H9 (cell line): ENCODE measurements around the gene IGF1. TPM values are rescaled to one million over a fixed set of nuclear protein-coding genes. Genes with fewer than 3 reads are reported as not detected.

ENCODE experiments used
- DNase-seq: peaks from one replicate; pipeline ENCODE4 v3.0.0-alpha.2; 2017
- H2AFZ ChIP-seq: one replicate; pipeline ENCODE4 v1.6.1; 2013; ENCODE audit warnings: mild to moderate bottlenecking, low read length, control low read depth, moderate library complexity
- H2AK5ac ChIP-seq: 2 replicates; pipeline ENCODE4 v1.6.1; 2013; ENCODE audit warnings: low read length, control low read depth, mixed read lengths; ENCODE audit not compliant: insufficient read length
- H2BK120ac ChIP-seq: one replicate; pipeline ENCODE4 v1.6.1; 2013; ENCODE audit warnings: low read depth, mild to moderate bottlenecking, low read length, control low read depth, inconsistent platforms; ENCODE audit not compliant: poor library complexity, severe bottlenecking
- H2BK12ac ChIP-seq: 2 replicates; pipeline ENCODE4 v1.6.1; 2013; ENCODE audit warnings: low read length, control low read depth, mixed read lengths, low read depth; ENCODE audit not compliant: insufficient read length
- H2BK15ac ChIP-seq: 2 replicates; pipeline ENCODE4 v1.6.1; 2013; ENCODE audit warnings: low read depth, low read length, control low read depth
- H2BK20ac ChIP-seq: one replicate; pipeline ENCODE4 v1.6.1; 2013; ENCODE audit warnings: low read depth, mild to moderate bottlenecking, low read length, control low read depth, inconsistent platforms; ENCODE audit not compliant: poor library complexity, severe bottlenecking
- H2BK5ac ChIP-seq: 2 replicates; pipeline ENCODE4 v1.6.1; 2013; ENCODE audit warnings: low read length, control low read depth, mixed read lengths; ENCODE audit not compliant: insufficient read length
- H3K14ac ChIP-seq: 2 replicates; pipeline ENCODE4 v1.6.1; 2013; ENCODE audit warnings: low read length, control low read depth; ENCODE audit not compliant: insufficient read depth
- H3K18ac ChIP-seq: 2 replicates; pipeline ENCODE4 v1.6.1; 2013; ENCODE audit warnings: low read depth, mild to moderate bottlenecking, mixed read lengths, low read length, control low read depth; ENCODE audit not compliant: insufficient read length
- H3K23ac ChIP-seq: 2 replicates; pipeline ENCODE4 v1.6.1; 2013; ENCODE audit warnings: low read length, control low read depth, mixed read lengths, low read depth; ENCODE audit not compliant: insufficient read length
- H3K23me2 ChIP-seq: 2 replicates; pipeline ENCODE4 v1.6.1; 2013; ENCODE audit warnings: low read depth, mild to moderate bottlenecking, mixed read lengths, low read length, control low read depth; ENCODE audit not compliant: insufficient read length, poor library complexity, severe bottlenecking
- H3K27ac ChIP-seq: 2 replicates; pipeline ENCODE4 v1.5.1; 2013; ENCODE audit warnings: low read length, control low read depth, mixed read lengths, low read depth; ENCODE audit not compliant: insufficient read length
- H3K27me3 ChIP-seq: 2 replicates; pipeline ENCODE4 v1.6.1; 2013; ENCODE audit warnings: low read length, control low read depth, inconsistent platforms; ENCODE audit not compliant: insufficient read depth
- H3K4ac ChIP-seq: 2 replicates; pipeline ENCODE4 v1.6.1; 2013; ENCODE audit warnings: low read depth, mild to moderate bottlenecking, control low read depth, inconsistent platforms, low read length, moderate library complexity
- H3K4me1 ChIP-seq: 2 replicates; pipeline ENCODE4 v1.6.1; 2013; ENCODE audit warnings: low read length, control low read depth, inconsistent platforms; ENCODE audit not compliant: insufficient read depth
- H3K4me2 ChIP-seq: 2 replicates; pipeline ENCODE4 v1.6.1; 2013; ENCODE audit warnings: low read length, control low read depth, mixed read lengths; ENCODE audit not compliant: insufficient read length, insufficient read depth
- H3K56ac ChIP-seq: 2 replicates; pipeline ENCODE4 v1.6.1; 2013; ENCODE audit warnings: low read depth, mild to moderate bottlenecking, mixed read lengths, low read length, control low read depth; ENCODE audit not compliant: insufficient read length
- H3K79me1 ChIP-seq: 2 replicates; pipeline ENCODE4 v1.6.1; 2013; ENCODE audit warnings: low read depth, mild to moderate bottlenecking, moderate library complexity, low read length, control low read depth, inconsistent platforms; ENCODE audit not compliant: insufficient read depth, poor library complexity, severe bottlenecking
- H3K79me2 ChIP-seq: 2 replicates; pipeline ENCODE4 v1.6.1; 2013; ENCODE audit warnings: low read length, control low read depth, inconsistent platforms; ENCODE audit not compliant: insufficient read depth
- H3K9ac ChIP-seq: 2 replicates; pipeline ENCODE4 v1.6.1; 2013; ENCODE audit warnings: low read length, control low read depth, mixed read lengths; ENCODE audit not compliant: insufficient read length; ENCODE audit errors: extremely low read depth
- H3K9me3 ChIP-seq: one replicate; pipeline ENCODE4 v1.6.1; 2013; ENCODE audit warnings: low read depth, low read length, inconsistent platforms; ENCODE audit not compliant: control insufficient read depth
- H3T11ph ChIP-seq: one replicate; pipeline ENCODE4 v1.6.1; 2013; ENCODE audit warnings: mild to moderate bottlenecking, low read length, control low read depth, inconsistent platforms
- H4K20me1 ChIP-seq: one replicate; pipeline ENCODE4 v1.6.1; 2013; ENCODE audit not compliant: control insufficient read depth, insufficient read length, insufficient read depth
- H4K5ac ChIP-seq: 2 replicates; pipeline ENCODE4 v1.6.1; 2013; ENCODE audit warnings: low read depth, mild to moderate bottlenecking, mixed read lengths, low read length, control low read depth; ENCODE audit not compliant: insufficient read length
- H4K8ac ChIP-seq: replicated peaks from 2 replicates; pipeline ENCODE4 v1.6.1; 2013; ENCODE audit warnings: low read length, control low read depth, mixed read lengths, low read depth; ENCODE audit not compliant: insufficient read length
- H4K91ac ChIP-seq: 2 replicates; pipeline ENCODE4 v1.6.1; 2013; ENCODE audit warnings: low read depth, mild to moderate bottlenecking, moderate library complexity, mixed read lengths, low read length, control low read depth; ENCODE audit not compliant: insufficient read length
- H3K27ac Mint-ChIP-seq, 3 experiments: 2 replicates in 2 of 3; 3 replicates in 1 of 3; pipeline ENCODE4 v1.8.0; 2020 to 2021; ENCODE audit warnings: mixed read lengths in 3 of 3, mild to moderate bottlenecking in 1 of 3, moderate library complexity in 1 of 3
- H3K27me3 Mint-ChIP-seq: 2 replicates; pipeline ENCODE4 v1.8.0; 2021; ENCODE audit warnings: low read depth, mild to moderate bottlenecking, moderate library complexity, mixed read lengths
- H3K36me3 Mint-ChIP-seq, 3 experiments: 2 replicates in 2 of 3; 3 replicates in 1 of 3; pipeline ENCODE4 v1.8.0; 2020 to 2021; ENCODE audit warnings: low read depth in 3 of 3, mixed read lengths in 3 of 3; ENCODE audit not compliant: insufficient read depth in 1 of 3
- H3K4me1 Mint-ChIP-seq, 2 experiments: 2 replicates each; pipeline ENCODE4 v1.8.0; 2020; ENCODE audit warnings: mixed read lengths in 2 of 2
- H3K4me3 Mint-ChIP-seq, 2 experiments: 2 replicates in 1 of 2; 3 replicates in 1 of 2; pipeline ENCODE4 v1.8.0; 2020 to 2021; ENCODE audit warnings: mild to moderate bottlenecking in 2 of 2, mixed read lengths in 2 of 2, moderate library complexity in 1 of 2
- H3K9me3 Mint-ChIP-seq, 2 experiments: 2 replicates in 1 of 2; 3 replicates in 1 of 2; pipeline ENCODE4 v1.8.0; 2020; ENCODE audit warnings: mild to moderate bottlenecking in 2 of 2, mixed read lengths in 2 of 2, moderate library complexity in 1 of 2
- CTCF ChIP-seq: fragments of 200-600 bp; sonication (generic); conservative IDR thresholded peaks from 3 replicates; pipeline ENCODE4 v1.8.0; 2021; ENCODE audit warnings: antibody characterized with exemption, mild to moderate bottlenecking
- WGBS: extraction: QIAGEN DNeasy Blood & Tissue Kit; methylation state at CpG from one replicate; pipeline ENCODE4 v1.1.7; 2013; ENCODE audit warnings: missing lambda C conversion rate, low lambda C conversion rate, mixed read lengths; ENCODE audit not compliant: insufficient read length; ENCODE audit errors: extremely low coverage; 5-methylcytosine and 5-hydroxymethylcytosine counted together
- total RNA-seq: library from RNA; stranded (reverse); gene quantifications from 2 replicates; pipeline ENCODE4 v1.2.1, GENCODE V29; 2021

Gene IGF1
- total RNA-seq, 1 experiment from 2014 or later = not detected

- Histone ChIP-seq H4K20me1 (no peaks in the 10 kb centered on the region), H3K27ac (no peak overlapping the region), H3K27me3 (no peaks in the 10 kb centered on the region), H3K23ac (no peak overlapping the region), H3K4me2 (no peak overlapping the region), H2BK20ac (no peak overlapping the region), H3K9me3 (no peaks in the 10 kb centered on the region), H2AFZ (no peak overlapping the region), H3K4ac (no peak overlapping the region), H2BK120ac (no peak overlapping the region), H4K8ac (no peak overlapping the region), H3K18ac (no peak overlapping the region), H3K9ac (no peak overlapping the region), H3K56ac (no peak overlapping the region), H3K79me2 (no peaks in the 10 kb centered on the region), H2AK5ac (no peak overlapping the region), H3T11ph (no peak overlapping the region), H3K14ac (no peak overlapping the region), H4K91ac (no peak overlapping the region), H4K5ac (no peak overlapping the region), H3K79me1 (no peaks in the 10 kb centered on the region), H2BK12ac (no peak overlapping the region), H2BK5ac (no peak overlapping the region), H2BK15ac (no peak overlapping the region), H3K4me1 (peaks cover 3% of the 10 kb centered on the region; the same call in 1 of the 2 replicates), H3K23me2 (no peaks in the 10 kb centered on the region)
- peak overlapping the region in 1 of 3 experiments; percentile 57; a peak in 2 of 7 replicates for H3K27ac Mint-ChIP-seq
- no peak for TF ChIP-seq CTCF
- H3K9me3 Mint-ChIP-seq = no peaks in the 10 kb centered on the region
- peaks cover 6 to 12% of the 10 kb centered on the region in 2 experiments for H3K4me1 Mint-ChIP-seq
- H3K27me3 Mint-ChIP-seq = no peaks in the 10 kb centered on the region
- H3K36me3 Mint-ChIP-seq = no peaks in the 10 kb centered on the region
- no peak overlapping the region; a peak in 1 of 5 replicates for H3K4me3 Mint-ChIP-seq
- DNase-seq = no peak
- no CpG with 5 or more reads among the region's 5 CpGs for WGBS
These were observed 55.0 kb downstream of the IGF1 start for GRCh38 chr12:102425109-102426039.
